Endothelial cell of umbilical vein (primary cell): Measurements from ENCODE around the gene PPIH. TPM values are rescaled to one million over a fixed set of nuclear protein-coding genes. Genes with fewer than 3 reads are reported as not detected.
"Not testable (repeated sequence)": the region's sequence is repeated elsewhere in the genome, so short reads cannot be mapped to it uniquely, and the experiment has no call there.

ENCODE experiments used
- BruUV-seq: library from RNA; stranded (reverse); fragments of 400-500 nt; replicated peaks from 2 replicates; lab custom pipeline; 2021; lab: Mats Ljungman, UMichigan
- CTCF ChIA-PET: fragments of 300-600, 350-600 bp; sonication (Branson Sonifier 250); formaldehyde crosslinking; loops from one replicate; lab custom pipeline; 2021; ENCODE audit warnings: antibody characterized with exemption, inconsistent platforms; lab: Charles Lee
- POLR2A ChIA-PET: fragments of 300-600, 350-600 bp; sonication (Branson Sonifier 250); formaldehyde crosslinking; loops from one replicate; lab custom pipeline; 2021; ENCODE audit warnings: antibody characterized with exemption, inconsistent platforms; lab: Charles Lee
- DNase-seq: peaks from one replicate; pipeline ENCODE4 v3.0.0-alpha.2; 2011; ENCODE audit warnings: low read depth, low spot score
- FAIRE-seq: peaks from 2 replicates; lab custom pipeline; 2011; peaks lifted over from hg19 to GRCh38; lab: Jason Lieb, UNC
- H2AFZ ChIP-seq: 2 replicates; pipeline ENCODE4 v1.6.0; 2012; ENCODE audit warnings: low read depth, low read length, control low read depth, inconsistent platforms
- H3K27ac ChIP-seq: 2 replicates; pipeline ENCODE4 v1.5.1; 2011; ENCODE audit warnings: low read depth, mild to moderate bottlenecking, control low read depth, low read length, moderate library complexity; ENCODE audit not compliant: insufficient read depth
- H3K27me3 ChIP-seq, 2 experiments: 2 replicates each; pipeline versions ENCODE4 v1.6.0 to v1.6.1; 2011; ENCODE audit warnings: low read length in 2 of 2, mixed read lengths in 1 of 2; ENCODE audit not compliant: control insufficient read depth in 2 of 2, insufficient read depth in 2 of 2
- H3K36me3 ChIP-seq, 2 experiments: 2 replicates in 1 of 2; 3 replicates in 1 of 2; pipeline ENCODE4 v1.5.1; 2011; ENCODE audit warnings: low read length in 2 of 2, mild to moderate bottlenecking in 1 of 2, moderate library complexity in 1 of 2; ENCODE audit not compliant: control insufficient read depth in 2 of 2, insufficient read depth in 2 of 2; ENCODE audit errors: extremely low read depth in 1 of 2
- H3K4me1 ChIP-seq: 3 replicates; pipeline ENCODE4 v1.5.1; 2011; ENCODE audit warnings: mild to moderate bottlenecking, low read length; ENCODE audit not compliant: control insufficient read depth, insufficient read depth; ENCODE audit errors: extremely low read depth
- H3K4me2 ChIP-seq: 2 replicates; pipeline ENCODE4 v1.6.1; 2011; ENCODE audit warnings: low read length, control low read depth, mixed read lengths; ENCODE audit not compliant: insufficient read depth
- H3K4me3 ChIP-seq, 3 experiments: fragments of 200-600 bp in 1 of 3; sonication (generic), shearing (Covaris generic) in 1 of 3; replicated peaks in 1 of 3; 2 replicates each; pipeline ENCODE4 v1.5.1; 2011 to 2016; ENCODE audit warnings: control low read depth in 3 of 3, low read length in 3 of 3, mild to moderate bottlenecking in 2 of 3, inconsistent platforms in 1 of 3, low read depth in 1 of 3, moderate library complexity in 1 of 3; ENCODE audit not compliant: insufficient read depth in 1 of 3
- H3K79me2 ChIP-seq: 2 replicates; pipeline ENCODE4 v1.6.0; 2012; ENCODE audit warnings: low read length, inconsistent platforms; ENCODE audit not compliant: control insufficient read depth, insufficient read depth
- H3K9ac ChIP-seq: replicated peaks from 2 replicates; pipeline ENCODE3; 2011; ENCODE audit warnings: low read length, control low read depth; ENCODE audit not compliant: insufficient read depth; ENCODE audit errors: extremely low read depth
- H3K9me1 ChIP-seq: replicated peaks from 3 replicates; pipeline ENCODE4 v1.6.0; 2011; ENCODE audit warnings: mild to moderate bottlenecking, low read length; ENCODE audit not compliant: control insufficient read depth, insufficient read depth; ENCODE audit errors: extremely low read depth
- H3K9me3 ChIP-seq: replicated peaks from 2 replicates; pipeline ENCODE4 v1.5.1; 2012; ENCODE audit warnings: low read length, inconsistent platforms; ENCODE audit not compliant: control insufficient read depth, insufficient read depth
- H4K20me1 ChIP-seq: replicated peaks from 2 replicates; pipeline ENCODE3; 2011; ENCODE audit warnings: mild to moderate bottlenecking, low read length; ENCODE audit not compliant: control insufficient read depth, insufficient read depth; ENCODE audit errors: extremely low read depth
- CTCF ChIP-seq, 2 donors: IDR thresholded peaks; 1 replicate in 1 of 2; 2 replicates in 1 of 2; pipeline ENCODE4 v1.5.1; 2011; ENCODE audit warnings: low read length in 2 of 2, mild to moderate bottlenecking in 2 of 2, moderate library complexity in 2 of 2, control low read depth in 1 of 2, inconsistent platforms in 1 of 2, low read depth in 1 of 2; ENCODE audit not compliant: insufficient read depth in 1 of 2; ENCODE audit errors: extremely low read depth in 1 of 2
- EZH2 ChIP-seq: IDR thresholded peaks from 2 replicates; pipeline ENCODE4 v1.6.1; 2012; ENCODE audit warnings: borderline replicate concordance, low read depth, mild to moderate bottlenecking, moderate library complexity, low read length, inconsistent platforms; ENCODE audit not compliant: severe bottlenecking
- FOS ChIP-seq: IDR thresholded peaks from 2 replicates; pipeline ENCODE4 v1.6.1; 2011; ENCODE audit warnings: mild to moderate bottlenecking, low read length, moderate library complexity, borderline replicate concordance; ENCODE audit not compliant: insufficient read depth
- GATA2 ChIP-seq: IDR thresholded peaks from 2 replicates; pipeline ENCODE4 v1.7.0; 2011; ENCODE audit warnings: low read depth, mild to moderate bottlenecking, moderate library complexity, mixed read lengths, low read length; ENCODE audit not compliant: insufficient read length, insufficient read depth
- JUN ChIP-seq: IDR thresholded peaks from 2 replicates; pipeline ENCODE4 v1.6.1; 2011; ENCODE audit warnings: borderline replicate concordance, low read depth; ENCODE audit not compliant: insufficient read length, insufficient read depth
- MYC ChIP-seq: IDR thresholded peaks from one replicate; pipeline ENCODE4 v1.6.1; 2011; ENCODE audit warnings: mild to moderate bottlenecking, low read depth, low read length
- POLR2A ChIP-seq: IDR thresholded peaks from 2 replicates; pipeline ENCODE4 v1.6.1; 2012; ENCODE audit warnings: low read depth, mild to moderate bottlenecking, control low read depth, low read length
- POLR2AphosphoS5 ChIP-seq: IDR thresholded peaks from 2 replicates; pipeline ENCODE4 v1.6.1; 2012; ENCODE audit warnings: low read depth, mild to moderate bottlenecking, control low read depth, low read length, moderate library complexity; ENCODE audit not compliant: insufficient read depth
- dilution Hi-C: fragments of 300-500 bp; cut with MboI; formaldehyde crosslinking; loops from one replicate; pipeline ENCODE4 v1.15.0; 2019; ENCODE audit warnings: low sequenced_read_pairs; ENCODE audit not compliant: extremely low pct_ligation_motif_present
- intact Hi-C: fragments of 100-400 bp; cut with micrococcal nuclease; formaldehyde crosslinking; loops from one replicate; pipeline ENCODE4 v1.10.0; 2022
- polyA plus RNA-seq, 4 experiments: library from polyadenylated mRNA; depleted of rRNA in 3 of 4; stranded (reverse) in 3 of 4; unstranded in 1 of 4; fragments of >200 nt; gene quantifications; 2 replicates each; pipeline versions ENCODE4 v1.2.1 to v1.2.3, GENCODE V29; 2011 to 2012; ENCODE audit warnings: missing spikeins in 1 of 4
- total RNA-seq: library from RNA; stranded (reverse); gene quantifications from 2 replicates; pipeline ENCODE4 v1.2.3, GENCODE V29; 2021
- TF ChIP-seq, protein P1 (sequence below): IDR thresholded peaks from 2 replicates; pipeline ENCODE4 v1.6.1; 2011; ENCODE audit not compliant: insufficient read depth, insufficient read length

The PPIH gene
- total and polyA plus RNA-seq, 2 donors (not counting 3 experiments of a cell fraction or from before 2014, with no cell fraction given): 52.1 to 55.2 TPM

GRCh38 chr1:42721926-42722325 lies 63.7 kb downstream of the PPIH start:
- Histone ChIP-seq H4K20me1 (no peaks in the 10 kb centered on the region), H3K9ac (no peak overlapping the region), H3K79me2 (no peaks in the 10 kb centered on the region), H2AFZ (no peak overlapping the region), H3K4me2 (no peak overlapping the region), H3K4me3 (no peak overlapping the region), H3K27me3 (no peaks in the 10 kb centered on the region), H3K36me3 (no peaks in the 10 kb centered on the region), H3K4me1 (no peaks in the 10 kb centered on the region), H3K9me3 (no peaks in the 10 kb centered on the region), H3K27ac (no peak overlapping the region), H3K9me1 (no peaks in the 10 kb centered on the region)
- no peak for FAIRE-seq
- POLR2A ChIA-PET: no interaction called here
- dilution Hi-C loops (no loop called here), intact Hi-C loops (no loop called here)
- DNase-seq: no peak
- no peak for TF ChIP-seq EZH2
- no peak for TF ChIP-seq MYC
- TF ChIP-seq, protein P1, sequence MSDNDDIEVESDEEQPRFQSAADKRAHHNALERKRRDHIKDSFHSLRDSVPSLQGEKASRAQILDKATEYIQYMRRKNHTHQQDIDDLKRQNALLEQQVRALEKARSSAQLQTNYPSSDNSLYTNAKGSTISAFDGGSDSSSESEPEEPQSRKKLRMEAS: no peak
- no peak for TF ChIP-seq GATA2
- no peak for TF ChIP-seq POLR2A
- no peak for TF ChIP-seq FOS
- TF ChIP-seq CTCF (IDR thresholded peaks at IDR 0.05; ENCODE audit: extremely low read depth in 1 of 2, insufficient read depth in 1 of 2, low read depth in 1 of 2, low read length in 2 of 2): no peak
- TF ChIP-seq JUN: no peak
- no peak for TF ChIP-seq POLR2AphosphoS5
- BruUV-seq: no TSS peak
- CTCF ChIA-PET: interaction anchor here (0.6 kb wide), 2 partner anchors 37 to 613 kb away, joined by 3 read pairs; no protein-coding TSS in a partner anchor

- H3K36me3 ChIP-seq, H2AFZ ChIP-seq, BruUV-seq, H3K9me3 ChIP-seq, H3K9ac ChIP-seq, DNase-seq, H3K4me1 ChIP-seq, H4K20me1 ChIP-seq, H3K4me3 ChIP-seq, H3K79me2 ChIP-seq, H3K27ac ChIP-seq, intact Hi-C loops, H3K4me2 ChIP-seq, dilution Hi-C loops, H3K27me3 ChIP-seq, FAIRE-seq, H3K9me1 ChIP-seq: not testable (repeated sequence)
- ChIA-PET POLR2A (interaction anchor here (0.6 kb wide), 1 partner anchor 1068 kb away, joined by 3 read pairs; no protein-coding TSS in a partner anchor), CTCF (interaction anchor here (0.6 kb wide), 2 partner anchors 36 to 613 kb away, joined by 3 read pairs; no protein-coding TSS in a partner anchor)
These were observed 64.2 kb downstream of the PPIH start for GRCh38 chr1:42722403-42722802.
